Neural cell (in vitro differentiated cells): ENCODE measurements around the gene FCHO1. TPM values are rescaled to one million over a fixed set of nuclear protein-coding genes. Genes with fewer than 3 reads are reported as not detected.

ENCODE experiments used
- H2AFZ ChIP-seq: fragments of 200-600, 300-800 bp; sonication (generic), shearing (Covaris generic); 2 replicates; pipeline ENCODE4 v1.6.0; 2014; ENCODE audit warnings: low read depth, mild to moderate bottlenecking, antibody characterized with exemption, low read length, moderate library complexity
- H3F3A ChIP-seq: fragments of 200-600 bp; shearing (Covaris generic); 2 replicates; pipeline ENCODE4 v1.6.1; 2016; ENCODE audit warnings: mild to moderate bottlenecking, moderate library complexity, mixed read lengths, antibody characterized with exemption, low read length; ENCODE audit not compliant: insufficient read depth, poor library complexity, severe bottlenecking
- H3K27ac ChIP-seq: fragments of 200-600, 300-800 bp; sonication (generic), shearing (Covaris generic); 2 replicates; pipeline ENCODE4 v1.5.1; 2014; ENCODE audit warnings: mild to moderate bottlenecking, low read length, moderate library complexity
- H3K27me3 ChIP-seq: fragments of 300-800, 200-600 bp; sonication (generic), shearing (Covaris generic); 2 replicates; pipeline ENCODE4 v1.6.0; 2014; ENCODE audit warnings: mild to moderate bottlenecking, low read depth, low read length, moderate library complexity; ENCODE audit not compliant: insufficient read depth
- H3K36me3 ChIP-seq: fragments of 300-800, 200-600 bp; sonication (generic), shearing (Covaris generic); 2 replicates; pipeline ENCODE4 v1.5.1; 2014; ENCODE audit warnings: mild to moderate bottlenecking, antibody characterized with exemption, low read length, moderate library complexity; ENCODE audit not compliant: insufficient read depth
- H3K4me2 ChIP-seq: fragments of 300-800, 200-600 bp; sonication (generic), shearing (Covaris generic); 2 replicates; pipeline ENCODE4 v1.6.0; 2014; ENCODE audit warnings: mild to moderate bottlenecking, low read length
- H3K4me3 ChIP-seq: fragments of 300-800, 200-600 bp; sonication (generic), shearing (Covaris generic); 2 replicates; pipeline ENCODE4 v1.5.1; 2014; ENCODE audit warnings: mild to moderate bottlenecking, low read length, moderate library complexity
- H3K79me2 ChIP-seq: fragments of 200-600 bp; shearing (Covaris generic); replicated peaks from 2 replicates; pipeline ENCODE4 v1.6.0; 2014; ENCODE audit warnings: mild to moderate bottlenecking, low read length, moderate library complexity; ENCODE audit not compliant: insufficient read depth
- H3K9ac ChIP-seq: fragments of 300-800, 200-600 bp; sonication (generic), shearing (Covaris generic); 2 replicates; pipeline ENCODE4 v1.6.1; 2016; ENCODE audit warnings: mild to moderate bottlenecking, low read length, mixed read lengths
- H3K9me2 ChIP-seq: fragments of 200-600 bp; shearing (Covaris generic); 2 replicates; pipeline ENCODE4 v1.6.1; 2016; ENCODE audit warnings: mild to moderate bottlenecking, low read length, mixed read lengths; ENCODE audit not compliant: insufficient read depth
- H3K9me3 ChIP-seq: fragments of 200-600, 300-800 bp; sonication (generic), shearing (Covaris generic); 2 replicates; pipeline ENCODE4 v1.6.1; 2016; ENCODE audit warnings: mild to moderate bottlenecking, mixed run types, low read length, moderate library complexity, mixed read lengths
- H4K20me1 ChIP-seq: fragments of 200-600 bp; shearing (Covaris generic); 2 replicates; pipeline ENCODE4 v1.6.1; 2016; ENCODE audit warnings: mild to moderate bottlenecking, mixed run types; ENCODE audit not compliant: insufficient read depth
- CTCF ChIP-seq: fragments of 450-650 bp; IDR thresholded peaks from 2 replicates; pipeline ENCODE4 v1.5.1; 2014; ENCODE audit warnings: antibody characterized with exemption, mild to moderate bottlenecking, moderate library complexity; ENCODE audit not compliant: poor library complexity, severe bottlenecking
- EP300 ChIP-seq: fragments of 450-650 bp; conservative IDR thresholded peaks from 2 replicates; pipeline ENCODE4 v1.6.1; 2014; ENCODE audit warnings: antibody characterized with exemption, mild to moderate bottlenecking, moderate library complexity; ENCODE audit not compliant: poor library complexity, severe bottlenecking
- EZH2 ChIP-seq: fragments of 200-600, 300-800 bp; shearing (Covaris generic), sonication (generic); IDR thresholded peaks from 2 replicates; pipeline ENCODE4 v1.6.1; 2014; ENCODE audit warnings: antibody characterized with exemption, low read length, borderline replicate concordance, mild to moderate bottlenecking; ENCODE audit not compliant: insufficient read depth, poor library complexity, severe bottlenecking
- MXI1 ChIP-seq: fragments of 450-650 bp; conservative IDR thresholded peaks from 2 replicates; pipeline ENCODE4 v1.6.1; 2014; ENCODE audit warnings: antibody characterized with exemption, mild to moderate bottlenecking; ENCODE audit not compliant: poor library complexity, severe bottlenecking
- POLR2AphosphoS5 ChIP-seq: IDR thresholded peaks from 2 replicates; pipeline ENCODE4 v1.6.1; 2012
- RAD21 ChIP-seq: fragments of 450-650 bp; conservative IDR thresholded peaks from 2 replicates; pipeline ENCODE4 v1.6.1; 2014; ENCODE audit warnings: antibody characterized with exemption, mild to moderate bottlenecking, moderate library complexity
- SMC3 ChIP-seq: fragments of 450-650 bp; conservative IDR thresholded peaks from 2 replicates; pipeline ENCODE4 v1.6.1; 2014; ENCODE audit warnings: antibody characterized with exemption, mild to moderate bottlenecking, moderate library complexity; ENCODE audit not compliant: poor library complexity
- TAF1 ChIP-seq: IDR thresholded peaks from 2 replicates; pipeline ENCODE4 v1.6.1; 2012; ENCODE audit warnings: low read depth
- polyA plus RNA-seq: library from polyadenylated mRNA; depleted of rRNA; stranded (reverse); fragments of >200 nt; gene quantifications from 2 replicates; pipeline ENCODE4 v1.2.3, GENCODE V29; 2014
- TF ChIP-seq, protein P1 (sequence below): IDR thresholded peaks from 2 replicates; pipeline ENCODE4 v1.6.1; 2012; ENCODE audit warnings: borderline replicate concordance

Gene FCHO1
- polyA plus RNA-seq, 1 donor from 2014 or later = 39.7 TPM

DNA sequence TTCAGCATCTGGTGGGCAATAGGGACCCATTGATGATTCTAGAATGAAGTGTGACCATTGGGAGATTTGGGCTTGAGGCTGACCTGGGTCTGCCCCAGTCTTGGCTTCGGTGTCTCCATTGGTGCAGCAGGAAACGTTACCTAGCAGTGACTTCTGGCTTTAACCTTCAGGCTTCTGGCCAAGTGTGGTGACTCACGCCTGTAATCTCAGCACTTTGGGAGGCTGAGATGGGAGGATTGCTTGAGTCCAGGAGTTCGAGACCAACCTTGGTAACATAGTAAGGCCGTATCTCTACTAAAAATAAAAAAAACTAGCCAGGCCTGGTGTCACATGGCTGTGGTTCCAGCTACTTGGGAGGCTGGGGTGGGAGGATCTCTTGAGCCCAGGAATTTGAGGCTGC lies 7.2 kb downstream of the FCHO1 start:
- Histone ChIP-seq H3F3A (no peaks in the 10 kb centered on the region), H3K9me2 (no peaks in the 10 kb centered on the region), H2AFZ (no peak overlapping the region), H3K9me3 (no peaks in the 10 kb centered on the region), H3K4me2 (no peak overlapping the region), H4K20me1 (no peaks in the 10 kb centered on the region), H3K9ac (no peak overlapping the region), H3K27me3 (no peaks in the 10 kb centered on the region), H3K27ac (no peak overlapping the region), H3K4me3 (no peak overlapping the region), H3K79me2 (no peaks in the 10 kb centered on the region), H3K36me3 (no peaks in the 10 kb centered on the region)
- TF ChIP-seq SMC3 = no peak
- TF ChIP-seq, protein P1, sequence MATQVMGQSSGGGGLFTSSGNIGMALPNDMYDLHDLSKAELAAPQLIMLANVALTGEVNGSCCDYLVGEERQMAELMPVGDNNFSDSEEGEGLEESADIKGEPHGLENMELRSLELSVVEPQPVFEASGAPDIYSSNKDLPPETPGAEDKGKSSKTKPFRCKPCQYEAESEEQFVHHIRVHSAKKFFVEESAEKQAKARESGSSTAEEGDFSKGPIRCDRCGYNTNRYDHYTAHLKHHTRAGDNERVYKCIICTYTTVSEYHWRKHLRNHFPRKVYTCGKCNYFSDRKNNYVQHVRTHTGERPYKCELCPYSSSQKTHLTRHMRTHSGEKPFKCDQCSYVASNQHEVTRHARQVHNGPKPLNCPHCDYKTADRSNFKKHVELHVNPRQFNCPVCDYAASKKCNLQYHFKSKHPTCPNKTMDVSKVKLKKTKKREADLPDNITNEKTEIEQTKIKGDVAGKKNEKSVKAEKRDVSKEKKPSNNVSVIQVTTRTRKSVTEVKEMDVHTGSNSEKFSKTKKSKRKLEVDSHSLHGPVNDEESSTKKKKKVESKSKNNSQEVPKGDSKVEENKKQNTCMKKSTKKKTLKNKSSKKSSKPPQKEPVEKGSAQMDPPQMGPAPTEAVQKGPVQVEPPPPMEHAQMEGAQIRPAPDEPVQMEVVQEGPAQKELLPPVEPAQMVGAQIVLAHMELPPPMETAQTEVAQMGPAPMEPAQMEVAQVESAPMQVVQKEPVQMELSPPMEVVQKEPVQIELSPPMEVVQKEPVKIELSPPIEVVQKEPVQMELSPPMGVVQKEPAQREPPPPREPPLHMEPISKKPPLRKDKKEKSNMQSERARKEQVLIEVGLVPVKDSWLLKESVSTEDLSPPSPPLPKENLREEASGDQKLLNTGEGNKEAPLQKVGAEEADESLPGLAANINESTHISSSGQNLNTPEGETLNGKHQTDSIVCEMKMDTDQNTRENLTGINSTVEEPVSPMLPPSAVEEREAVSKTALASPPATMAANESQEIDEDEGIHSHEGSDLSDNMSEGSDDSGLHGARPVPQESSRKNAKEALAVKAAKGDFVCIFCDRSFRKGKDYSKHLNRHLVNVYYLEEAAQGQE = no peak
- TF ChIP-seq POLR2AphosphoS5 = no peak
- no peak for TF ChIP-seq RAD21
- no peak for TF ChIP-seq MXI1
- no peak for TF ChIP-seq EZH2
- no peak for TF ChIP-seq EP300
- TF ChIP-seq CTCF = no peak
- no peak for TF ChIP-seq TAF1

DNA sequence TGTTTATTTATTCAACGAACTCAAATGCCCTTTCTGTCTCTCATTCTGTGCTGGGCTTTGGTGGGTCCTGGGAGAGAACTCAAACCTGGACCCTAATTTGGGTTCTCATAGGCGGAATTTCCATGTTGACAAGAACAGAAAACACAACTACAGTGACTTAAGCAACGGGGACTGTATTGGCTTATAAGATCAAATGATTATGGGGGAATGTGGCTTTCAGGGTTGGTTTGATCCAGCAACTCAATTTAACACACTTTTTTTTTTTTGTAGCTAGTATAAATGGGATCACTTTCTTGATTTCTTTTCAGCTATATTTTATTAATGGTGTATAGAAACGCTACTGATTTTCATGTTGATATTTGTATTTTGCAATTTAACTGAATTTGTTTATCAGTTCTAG lies 9.9 kb downstream of the FCHO1 start:
- TF ChIP-seq CTCF (no peak), SMC3 (no peak), RAD21 (no peak), MXI1 (no peak), EP300 (no peak), EZH2 (no peak), POLR2AphosphoS5 (no peak), TAF1 (no peak)
- TF ChIP-seq, protein P1 = no peak
- no peak overlapping the region for H2AFZ ChIP-seq
- no peak overlapping the region for H3K4me2 ChIP-seq
- H3K27ac ChIP-seq = no peak overlapping the region
- no peaks in the 10 kb centered on the region for H3K9me2 ChIP-seq
- no peaks in the 10 kb centered on the region for H3K36me3 ChIP-seq
- no peaks in the 10 kb centered on the region for H3K27me3 ChIP-seq
- H3K9me3 ChIP-seq = no peaks in the 10 kb centered on the region
- H3K4me3 ChIP-seq = no peak overlapping the region
- H3K79me2 ChIP-seq = no peaks in the 10 kb centered on the region
- no peaks in the 10 kb centered on the region for H3F3A ChIP-seq
- H3K9ac ChIP-seq = no peak overlapping the region
- H4K20me1 ChIP-seq = no peaks in the 10 kb centered on the region
